ENCODE measurements around the gene CYP2J2.
"Not testable (repeated sequence)": the region's sequence is repeated elsewhere in the genome, so short reads cannot be mapped to it uniquely, and the experiment has no call there.

Gene CYP2J2

DNA sequence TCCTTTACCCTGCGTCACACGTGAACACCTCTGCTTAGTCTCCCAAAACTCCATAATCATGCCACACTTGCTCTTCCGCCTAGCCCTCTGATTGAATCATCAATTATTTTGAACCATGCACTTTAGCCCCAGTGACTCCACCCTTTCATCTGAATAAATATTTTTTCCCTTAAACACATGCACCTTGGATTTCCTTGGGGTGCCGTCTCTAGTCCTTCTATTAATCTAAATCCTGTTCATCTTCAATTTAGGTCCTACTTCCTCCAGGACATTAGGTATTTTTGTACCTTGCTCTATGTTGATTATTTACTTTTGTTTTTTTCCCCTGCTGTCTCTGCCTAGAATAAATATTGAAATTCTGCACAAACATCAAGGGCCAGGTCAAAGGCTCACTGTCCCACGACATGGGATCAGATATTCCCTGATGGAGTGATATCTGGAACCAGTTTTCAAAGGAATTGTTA is 9.8 kb upstream of the CYP2J2 start:
- TF ChIP-seq, protein P1, sequence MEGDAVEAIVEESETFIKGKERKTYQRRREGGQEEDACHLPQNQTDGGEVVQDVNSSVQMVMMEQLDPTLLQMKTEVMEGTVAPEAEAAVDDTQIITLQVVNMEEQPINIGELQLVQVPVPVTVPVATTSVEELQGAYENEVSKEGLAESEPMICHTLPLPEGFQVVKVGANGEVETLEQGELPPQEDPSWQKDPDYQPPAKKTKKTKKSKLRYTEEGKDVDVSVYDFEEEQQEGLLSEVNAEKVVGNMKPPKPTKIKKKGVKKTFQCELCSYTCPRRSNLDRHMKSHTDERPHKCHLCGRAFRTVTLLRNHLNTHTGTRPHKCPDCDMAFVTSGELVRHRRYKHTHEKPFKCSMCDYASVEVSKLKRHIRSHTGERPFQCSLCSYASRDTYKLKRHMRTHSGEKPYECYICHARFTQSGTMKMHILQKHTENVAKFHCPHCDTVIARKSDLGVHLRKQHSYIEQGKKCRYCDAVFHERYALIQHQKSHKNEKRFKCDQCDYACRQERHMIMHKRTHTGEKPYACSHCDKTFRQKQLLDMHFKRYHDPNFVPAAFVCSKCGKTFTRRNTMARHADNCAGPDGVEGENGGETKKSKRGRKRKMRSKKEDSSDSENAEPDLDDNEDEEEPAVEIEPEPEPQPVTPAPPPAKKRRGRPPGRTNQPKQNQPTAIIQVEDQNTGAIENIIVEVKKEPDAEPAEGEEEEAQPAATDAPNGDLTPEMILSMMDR (IDR thresholded peaks at IDR 0.05; ENCODE audit: low read depth, low read length): no peak
- no peak overlapping the region for H3K4me3 ChIP-seq (ENCODE audit: low read depth, low read length)

DNA sequence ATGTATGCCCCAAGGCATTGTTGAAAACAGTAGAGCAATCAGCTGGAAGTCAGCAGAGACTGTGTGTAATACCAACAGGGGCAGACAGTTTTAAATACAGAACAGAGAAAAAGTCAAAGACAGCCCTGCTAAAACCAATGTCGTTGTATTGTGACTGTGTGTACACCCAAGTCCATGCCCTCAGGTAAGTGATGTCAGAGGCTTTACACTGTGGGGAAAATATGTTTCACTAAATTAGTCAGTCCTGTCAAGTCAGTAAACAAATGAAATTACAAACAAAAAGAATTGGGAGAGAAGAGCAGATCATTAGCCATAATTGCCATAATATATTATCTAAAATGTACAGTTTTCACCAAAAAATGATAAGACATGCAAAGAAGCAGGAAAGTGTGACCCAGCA is 2.4 kb upstream of the CYP2J2 start:
- TF ChIP-seq, protein P1 (IDR thresholded peaks at IDR 0.05; ENCODE audit: low read depth, low read length): no peak
- H3K4me3 ChIP-seq (ENCODE audit: low read depth, low read length): no peak overlapping the region

DNA sequence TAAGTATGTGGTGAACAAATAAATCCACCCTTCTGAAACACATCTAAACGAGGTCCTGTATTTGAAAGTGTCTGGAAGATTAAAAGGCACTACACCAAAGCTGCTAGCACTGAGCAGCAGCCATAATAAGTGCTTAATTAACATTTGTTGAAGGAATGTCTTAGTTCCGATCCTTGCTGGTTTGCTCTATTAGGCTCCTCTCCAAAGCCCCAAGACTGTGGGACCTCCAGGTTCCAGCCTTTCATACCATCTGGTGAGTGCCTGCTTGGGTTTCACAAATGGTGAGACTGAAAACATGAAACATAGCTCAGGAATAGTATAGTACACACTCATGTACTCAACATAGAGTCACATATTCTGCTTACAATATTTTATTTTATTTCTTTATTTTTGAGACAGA is 640 bp upstream of the CYP2J2 start:
- TF ChIP-seq, protein P1 (IDR thresholded peaks at IDR 0.05; ENCODE audit: low read depth, low read length): no peak

DNA sequence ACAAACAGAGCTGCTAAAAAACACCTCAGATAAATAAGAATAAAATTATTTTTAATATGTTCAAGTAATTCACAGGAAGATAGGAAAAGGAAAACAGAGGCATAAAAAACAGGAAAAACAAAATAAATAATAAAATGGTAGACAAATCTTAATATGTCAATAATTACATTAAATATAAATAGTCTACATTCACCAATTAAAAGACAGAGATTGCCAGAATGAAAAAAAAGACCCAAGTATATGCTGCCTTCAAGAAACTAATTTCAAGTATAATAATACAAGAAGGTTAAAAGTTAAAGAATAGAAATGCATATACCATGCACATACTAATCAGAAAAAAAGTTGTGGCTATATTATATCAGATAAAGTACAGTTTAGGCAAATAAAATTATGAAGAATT is 1.9 kb downstream of the CYP2J2 start:
- TF ChIP-seq, protein P1 (IDR thresholded peaks at IDR 0.05; ENCODE audit: low read depth, low read length): no peak
- H3K4me3 ChIP-seq (ENCODE audit: low read depth, low read length): no peak overlapping the region

More for the DNA sequence above, 640 bp upstream of the CYP2J2 start:
- no peak overlapping the region for H3K4me3 ChIP-seq (ENCODE audit: low read depth, low read length)

DNA sequence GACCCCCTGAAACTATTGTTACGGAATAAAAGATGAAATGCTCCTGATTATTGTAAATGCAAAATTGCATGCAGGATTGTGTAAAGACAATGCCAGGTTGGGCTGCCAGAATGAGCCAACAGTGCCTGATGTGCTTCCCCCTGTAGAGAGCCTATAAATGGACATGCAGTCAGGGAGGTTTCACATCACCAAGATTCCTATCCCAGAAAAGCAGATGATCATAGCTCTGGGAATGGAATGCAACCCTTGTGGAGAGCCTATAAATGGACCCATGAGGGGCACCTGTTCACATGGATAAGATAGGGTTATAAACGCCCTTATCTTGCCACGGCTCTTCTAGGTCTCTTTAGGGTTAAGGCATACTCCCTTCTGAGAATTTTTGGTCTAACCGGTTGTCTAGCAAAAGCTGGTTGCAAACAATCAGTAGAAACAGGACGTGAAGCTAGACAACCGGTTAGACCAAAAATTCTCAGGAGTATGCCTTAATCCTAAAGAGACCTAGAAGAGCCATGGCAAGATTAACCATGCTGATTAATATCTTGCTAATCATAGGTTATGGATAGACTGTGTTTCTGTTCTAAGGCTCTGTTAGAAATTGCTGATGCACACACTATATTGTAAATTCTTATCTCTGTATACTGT is 5.2 kb downstream of the CYP2J2 start:
- not testable (repeated sequence) for H3K4me3 ChIP-seq (ENCODE audit: low read depth, low read length)

DNA sequence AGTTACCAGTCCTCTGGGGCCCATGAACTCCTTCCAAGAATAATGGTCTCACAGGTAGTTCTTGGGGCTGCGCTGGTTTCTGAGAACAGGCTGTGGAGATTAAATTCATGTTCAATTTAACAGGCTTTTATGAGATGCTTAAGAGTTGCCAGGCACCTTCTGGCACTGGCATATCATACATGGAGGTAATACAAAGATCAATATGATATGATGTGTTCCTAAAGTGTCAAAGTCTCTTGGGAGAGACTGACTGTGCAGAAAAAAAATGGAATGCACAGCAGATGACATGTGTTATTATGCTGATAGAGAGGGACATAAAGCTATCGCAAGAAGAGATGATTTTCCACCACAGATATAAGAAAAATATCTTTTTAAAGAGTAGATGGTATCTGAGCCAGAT is 6.8 kb downstream of the CYP2J2 start:
- no peak overlapping the region for H3K4me3 ChIP-seq (ENCODE audit: low read depth, low read length)
- TF ChIP-seq, protein P1 (IDR thresholded peaks at IDR 0.05; ENCODE audit: low read depth, low read length): no peak

DNA sequence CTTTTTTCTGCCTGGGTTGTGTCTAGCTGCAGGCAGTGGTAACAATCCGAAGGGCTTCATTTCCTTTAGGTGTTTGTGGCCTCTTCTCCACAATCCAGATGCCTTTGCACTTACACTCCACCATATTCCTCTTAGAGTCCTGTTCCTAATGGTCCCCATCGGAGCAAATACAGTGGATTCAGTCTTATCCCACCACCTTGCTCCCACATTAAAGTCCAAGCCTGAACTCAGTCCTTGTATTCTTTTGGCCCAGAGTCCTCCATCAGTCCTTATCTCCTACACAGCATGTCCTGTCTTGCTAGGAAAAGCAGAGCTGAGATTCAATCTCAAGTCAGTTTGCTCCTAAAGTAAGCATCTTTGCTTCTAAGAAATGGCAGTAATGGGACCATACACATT is 8.8 kb downstream of the CYP2J2 start:
- TF ChIP-seq, protein P1 (IDR thresholded peaks at IDR 0.05; ENCODE audit: low read depth, low read length): no peak
- no peak overlapping the region for H3K4me3 ChIP-seq (ENCODE audit: low read depth, low read length)
